ENCODE measurements around the gene SPG11.
"Not testable (repeated sequence)": the region's sequence is repeated elsewhere in the genome, so short reads cannot be mapped to it uniquely, and the experiment has no call there.

GRCh38 chr15:44544745-44545144 lies 118.7 kb downstream of the SPG11 start:
- TF ChIP-seq, protein P1, sequence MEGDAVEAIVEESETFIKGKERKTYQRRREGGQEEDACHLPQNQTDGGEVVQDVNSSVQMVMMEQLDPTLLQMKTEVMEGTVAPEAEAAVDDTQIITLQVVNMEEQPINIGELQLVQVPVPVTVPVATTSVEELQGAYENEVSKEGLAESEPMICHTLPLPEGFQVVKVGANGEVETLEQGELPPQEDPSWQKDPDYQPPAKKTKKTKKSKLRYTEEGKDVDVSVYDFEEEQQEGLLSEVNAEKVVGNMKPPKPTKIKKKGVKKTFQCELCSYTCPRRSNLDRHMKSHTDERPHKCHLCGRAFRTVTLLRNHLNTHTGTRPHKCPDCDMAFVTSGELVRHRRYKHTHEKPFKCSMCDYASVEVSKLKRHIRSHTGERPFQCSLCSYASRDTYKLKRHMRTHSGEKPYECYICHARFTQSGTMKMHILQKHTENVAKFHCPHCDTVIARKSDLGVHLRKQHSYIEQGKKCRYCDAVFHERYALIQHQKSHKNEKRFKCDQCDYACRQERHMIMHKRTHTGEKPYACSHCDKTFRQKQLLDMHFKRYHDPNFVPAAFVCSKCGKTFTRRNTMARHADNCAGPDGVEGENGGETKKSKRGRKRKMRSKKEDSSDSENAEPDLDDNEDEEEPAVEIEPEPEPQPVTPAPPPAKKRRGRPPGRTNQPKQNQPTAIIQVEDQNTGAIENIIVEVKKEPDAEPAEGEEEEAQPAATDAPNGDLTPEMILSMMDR (IDR thresholded peaks at IDR 0.05; ENCODE audit: borderline replicate concordance, extremely low read depth, low read length, poor library complexity, severe bottlenecking), result not testable (repeated sequence)
- TF ChIP-seq EZH2 (IDR thresholded peaks at IDR 0.05; ENCODE audit: borderline replicate concordance, low read depth, low read length, severe bottlenecking), result not testable (repeated sequence)
